ENCODE measurements around the gene HAPSTR1. TPM values are rescaled to one million over a fixed set of nuclear protein-coding genes. Genes with fewer than 3 reads are reported as not detected.

HAPSTR1 gene
- polyA plus RNA-seq, 3 donors: 7.2 to 58.9 (median 11.1) TPM

DNA sequence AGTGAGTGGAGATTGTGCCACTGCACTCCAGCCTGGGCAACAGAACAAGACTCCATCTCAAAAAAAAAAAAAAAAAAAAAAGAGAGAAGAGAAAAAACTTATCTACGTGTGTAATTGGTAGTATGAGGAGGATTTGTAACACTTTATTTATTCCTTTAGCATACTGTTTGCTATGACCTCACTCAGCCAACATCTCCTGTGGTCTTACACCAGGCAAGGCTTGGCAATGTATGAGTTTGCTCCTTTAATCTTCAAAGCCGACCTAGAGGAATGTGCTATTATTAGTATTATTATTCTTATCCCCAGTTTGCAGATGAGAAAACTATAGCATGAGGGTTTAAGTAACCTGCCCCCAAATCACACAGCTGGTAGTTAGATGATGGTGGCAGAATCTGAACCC, 35.8 kb upstream of the HAPSTR1 start:
- Mint-ChIP-seq H3K9me3 (peaks cover 0 to 3% (median 0%) of the 10 kb centered on the region in 7 donors), H3K27me3 (ENCODE audit: low read depth in 3 of 3) (peaks cover 6 to 25% (median 15%) of the 10 kb centered on the region in 3 donors), H3K4me3 (no peak overlapping the region), H3K4me1 (peaks cover 6% of the 10 kb centered on the region), H3K27ac (no peak overlapping the region), H3K36me3 (no peaks in the 10 kb centered on the region)
- no peak overlapping the region for H3K4me3 ChIP-seq (replicated peaks in 1 of 3; ENCODE audit: low read depth in 2 of 3, low read length in 3 of 3)
- no peaks in the 10 kb centered on the region for H3K36me3 ChIP-seq (replicated peaks in 1 of 2; ENCODE audit: control insufficient read depth in 1 of 2, insufficient read depth in 2 of 2, low read length in 2 of 2)
- H3K79me2 ChIP-seq (ENCODE audit: insufficient read depth, low read length): no peaks in the 10 kb centered on the region
- no peak overlapping the region for H3K27ac ChIP-seq (ENCODE audit: low read depth in 1 of 2, low read length in 2 of 2)
- H3K4me1 ChIP-seq (ENCODE audit: control insufficient read depth in 1 of 2, insufficient read depth in 2 of 2, low read length in 2 of 2): peaks cover 2 to 3% of the 10 kb centered on the region in 2 donors
- TF ChIP-seq, protein P1, sequence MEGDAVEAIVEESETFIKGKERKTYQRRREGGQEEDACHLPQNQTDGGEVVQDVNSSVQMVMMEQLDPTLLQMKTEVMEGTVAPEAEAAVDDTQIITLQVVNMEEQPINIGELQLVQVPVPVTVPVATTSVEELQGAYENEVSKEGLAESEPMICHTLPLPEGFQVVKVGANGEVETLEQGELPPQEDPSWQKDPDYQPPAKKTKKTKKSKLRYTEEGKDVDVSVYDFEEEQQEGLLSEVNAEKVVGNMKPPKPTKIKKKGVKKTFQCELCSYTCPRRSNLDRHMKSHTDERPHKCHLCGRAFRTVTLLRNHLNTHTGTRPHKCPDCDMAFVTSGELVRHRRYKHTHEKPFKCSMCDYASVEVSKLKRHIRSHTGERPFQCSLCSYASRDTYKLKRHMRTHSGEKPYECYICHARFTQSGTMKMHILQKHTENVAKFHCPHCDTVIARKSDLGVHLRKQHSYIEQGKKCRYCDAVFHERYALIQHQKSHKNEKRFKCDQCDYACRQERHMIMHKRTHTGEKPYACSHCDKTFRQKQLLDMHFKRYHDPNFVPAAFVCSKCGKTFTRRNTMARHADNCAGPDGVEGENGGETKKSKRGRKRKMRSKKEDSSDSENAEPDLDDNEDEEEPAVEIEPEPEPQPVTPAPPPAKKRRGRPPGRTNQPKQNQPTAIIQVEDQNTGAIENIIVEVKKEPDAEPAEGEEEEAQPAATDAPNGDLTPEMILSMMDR (IDR thresholded peaks at IDR 0.05): no peak
- no peak overlapping the region for H2AFZ ChIP-seq (ENCODE audit: insufficient read depth, low read depth, low read length, poor library complexity, severe bottlenecking)
- H3K27me3 ChIP-seq (ENCODE audit: control insufficient read depth in 2 of 2, insufficient read depth in 2 of 2, low read length in 2 of 2): no peaks in the 10 kb centered on the region
- intact Hi-C loops (cut with micrococcal nuclease): no loop called here
- no peak overlapping the region for H3K9ac ChIP-seq (ENCODE audit: insufficient read depth, low read length, poor library complexity, severe bottlenecking)
- no peak overlapping the region for H3K4me2 ChIP-seq (replicated peaks; ENCODE audit: extremely low read depth, low read length, poor library complexity, severe bottlenecking)
- no CpG with 5 or more reads among the region's 2 CpGs for WGBS (ENCODE audit: insufficient coverage)
- no peaks in the 10 kb centered on the region for H4K20me1 ChIP-seq (ENCODE audit: insufficient read depth, low read length)
- H3K9me3 ChIP-seq (replicated peaks in 1 of 2; ENCODE audit: control insufficient read depth in 1 of 2, insufficient read depth in 1 of 2, low read length in 2 of 2): no peaks in the 10 kb centered on the region
- no peak for DNase-seq

DNA sequence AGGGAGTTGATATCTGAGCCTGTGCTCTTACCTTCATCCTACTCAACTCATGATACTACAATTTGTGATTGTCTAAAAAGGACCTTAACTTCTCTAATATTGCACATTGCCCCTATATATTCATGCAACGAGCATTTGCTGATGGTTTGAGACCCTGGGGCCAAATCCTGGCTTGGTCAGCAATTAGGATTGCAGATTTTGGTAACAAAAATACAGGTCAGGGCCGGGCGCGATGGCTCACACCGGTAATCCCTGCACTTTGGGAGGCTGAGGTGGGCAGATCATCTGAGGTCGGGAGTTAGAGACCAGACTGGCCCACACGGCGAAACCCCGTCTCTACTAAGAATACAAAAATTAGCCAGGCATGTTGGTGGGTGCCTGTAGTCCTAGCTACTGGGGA, 35.4 kb upstream of the HAPSTR1 start:
- no peak overlapping the region for H3K4me2 ChIP-seq (replicated peaks; ENCODE audit: extremely low read depth, low read length, poor library complexity, severe bottlenecking)

More for the DNA sequence above, 35.4 kb upstream of the HAPSTR1 start:
- Histone ChIP-seq H3K27me3 (ENCODE audit: control insufficient read depth in 2 of 2, insufficient read depth in 2 of 2, low read length in 2 of 2) (no peaks in the 10 kb centered on the region), H3K79me2 (ENCODE audit: insufficient read depth, low read length) (no peaks in the 10 kb centered on the region), H3K4me3 (replicated peaks in 1 of 3; ENCODE audit: low read depth in 2 of 3, low read length in 3 of 3) (no peak overlapping the region), H3K27ac (ENCODE audit: low read depth in 1 of 2, low read length in 2 of 2) (no peak overlapping the region), H3K36me3 (replicated peaks in 1 of 2; ENCODE audit: control insufficient read depth in 1 of 2, insufficient read depth in 2 of 2, low read length in 2 of 2) (no peaks in the 10 kb centered on the region), H3K9ac (ENCODE audit: insufficient read depth, low read length, poor library complexity, severe bottlenecking) (no peak overlapping the region), H3K4me1 (ENCODE audit: control insufficient read depth in 1 of 2, insufficient read depth in 2 of 2, low read length in 2 of 2) (peaks cover 6 to 7% of the 10 kb centered on the region in 2 donors), H2AFZ (ENCODE audit: insufficient read depth, low read depth, low read length, poor library complexity, severe bottlenecking) (no peak overlapping the region), H3K9me3 (replicated peaks in 1 of 2; ENCODE audit: control insufficient read depth in 1 of 2, insufficient read depth in 1 of 2, low read length in 2 of 2) (no peaks in the 10 kb centered on the region), H4K20me1 (ENCODE audit: insufficient read depth, low read length) (no peaks in the 10 kb centered on the region)
- TF ChIP-seq, protein P1 (IDR thresholded peaks at IDR 0.05): no peak
- Mint-ChIP-seq H3K27me3 (ENCODE audit: low read depth in 3 of 3) (peaks cover 6 to 25% (median 17%) of the 10 kb centered on the region in 3 donors), H3K9me3 (peaks cover 0 to 4% (median 0%) of the 10 kb centered on the region in 7 donors), H3K4me3 (no peak overlapping the region), H3K36me3 (peaks cover 0 to 2% of the 10 kb centered on the region in 2 donors), H3K4me1 (peaks cover 10% of the 10 kb centered on the region), H3K27ac (peak overlapping the region in 1 of 7 donors; percentile 20)
- WGBS (ENCODE audit: insufficient coverage): 89% methylated on average over 9 of the region's 9 CpGs
- DNase-seq: no peak
- intact Hi-C loops (cut with micrococcal nuclease): no loop called here

All from CD14-positive monocyte (primary cell).